Measurements from ENCODE around the gene NEGR1. TPM values are rescaled to one million over a fixed set of nuclear protein-coding genes. Genes with fewer than 3 reads are reported as not detected.

The NEGR1 gene
- total and polyA plus RNA-seq, 8 donors, result 1.2 to 35.4 (median 7.7) TPM

- Histone ChIP-seq H3K36me3 (no peaks in the 10 kb centered on the region), H3K27me3 (no peaks in the 10 kb centered on the region), H3K9me3 (no peaks in the 10 kb centered on the region), H3K27ac (no peak overlapping the region), H3K4me3 (no peak overlapping the region), H3K4me1 (no peaks in the 10 kb centered on the region)
- no peak for TF ChIP-seq EP300 (IDR thresholded peaks at IDR 0.05)
- intact Hi-C loops (cut with DNase I; ENCODE audit: low total_unique reads), result no loop called here
- DNase-seq, result no peak
These were observed 788.2 kb downstream of the NEGR1 start for GRCh38 chr1:71494163-71494562.

GRCh38 chr1:71492298-71493041, 789.9 kb downstream of the NEGR1 start:
- Histone ChIP-seq H3K4me1 (no peaks in the 10 kb centered on the region), H3K4me3 (no peak overlapping the region), H3K27ac (no peak overlapping the region), H3K9me3 (no peaks in the 10 kb centered on the region), H3K27me3 (no peaks in the 10 kb centered on the region), H3K36me3 (no peaks in the 10 kb centered on the region)
- no peak for DNase-seq
- intact Hi-C loops (cut with DNase I; ENCODE audit: low total_unique reads), result no loop called here
- WGBS, 5 donors, result 65 to 71% (median 66%) methylated on average over 7 of the region's 7 CpGs
- TF ChIP-seq POLR2AphosphoS5 (IDR thresholded peaks at IDR 0.05), result no peak
- TF ChIP-seq EP300 (IDR thresholded peaks at IDR 0.05), result no peak
- TF ChIP-seq POLR2A (IDR thresholded peaks at IDR 0.05), result no peak
- TF ChIP-seq CTCF (IDR thresholded peaks at IDR 0.05), result no peak

- H3K27ac ChIP-seq, result no peak overlapping the region
- H3K9me3 ChIP-seq, result no peaks in the 10 kb centered on the region
- intact Hi-C loops (cut with DNase I; ENCODE audit: low total_unique reads), result no loop called here
- no peak overlapping the region for H3K4me3 ChIP-seq
- no peak for DNase-seq
- 74 to 80% (median 78%) methylated on average over 5 of the region's 5 CpGs for WGBS, 5 donors
- H3K36me3 ChIP-seq, result no peaks in the 10 kb centered on the region
- H3K27me3 ChIP-seq, result no peaks in the 10 kb centered on the region
- H3K4me1 ChIP-seq, result no peaks in the 10 kb centered on the region
- no peak for TF ChIP-seq CTCF (IDR thresholded peaks at IDR 0.05)
- no peak for TF ChIP-seq EP300 (IDR thresholded peaks at IDR 0.05)
- TF ChIP-seq POLR2AphosphoS5 (IDR thresholded peaks at IDR 0.05), result no peak
- TF ChIP-seq POLR2A (IDR thresholded peaks at IDR 0.05), result no peak
These were observed 791.9 kb downstream of the NEGR1 start for GRCh38 chr1:71490432-71490831.

GRCh38 chr1:71488555-71489252, 793.6 kb downstream of the NEGR1 start:
- no peak overlapping the region for H3K4me3 ChIP-seq
- DNase-seq, result no peak
- 50 to 55% (median 51%) methylated on average over 3 of the region's 3 CpGs for WGBS, 5 donors

More at GRCh38 chr1:71488555-71489252, 793.6 kb downstream of the NEGR1 start:
- Histone ChIP-seq H3K27ac (no peak overlapping the region), H3K4me1 (no peaks in the 10 kb centered on the region), H3K27me3 (no peaks in the 10 kb centered on the region), H3K36me3 (no peaks in the 10 kb centered on the region), H3K9me3 (no peaks in the 10 kb centered on the region)
- TF ChIP-seq POLR2AphosphoS5 (IDR thresholded peaks at IDR 0.05), result no peak
- TF ChIP-seq CTCF (IDR thresholded peaks at IDR 0.05), result no peak
- TF ChIP-seq POLR2A (IDR thresholded peaks at IDR 0.05), result no peak
- TF ChIP-seq EP300 (IDR thresholded peaks at IDR 0.05), result no peak
- intact Hi-C loops (cut with DNase I; ENCODE audit: low total_unique reads), result no loop called here

Data from stomach (tissue), 9 donors.